ENCODE measurements around the gene FANCC.
"Not testable (repeated sequence)": the region's sequence is repeated elsewhere in the genome, so short reads cannot be mapped to it uniquely, and the experiment has no call there.

FANCC gene

GRCh38 chr9:95311961-95312360 is 5.5 kb downstream of the FANCC start:
- peaks cover 3 to 15% (median 13%) of the 10 kb centered on the region in 5 donors for H3K4me1 ChIP-seq (ENCODE audit: control insufficient read depth in 5 of 5, insufficient read depth in 5 of 5, low read length in 5 of 5)
- no peaks in the 10 kb centered on the region for H3K9me3 ChIP-seq (ENCODE audit: control insufficient read depth in 5 of 5, low read length in 5 of 5)
- no peaks in the 10 kb centered on the region for H3K36me3 ChIP-seq (ENCODE audit: control insufficient read depth in 5 of 5, insufficient read depth in 5 of 5, low read length in 5 of 5)
- H3K4me3 ChIP-seq (ENCODE audit: low read depth in 1 of 5, low read length in 5 of 5): no peak overlapping the region
- no peaks in the 10 kb centered on the region for H3K27me3 ChIP-seq (ENCODE audit: control insufficient read depth in 5 of 5, insufficient read depth in 4 of 5, low read length in 5 of 5)
- no peak overlapping the region for H3K9ac ChIP-seq (ENCODE audit: low read length in 5 of 5)
- no peak overlapping the region for H3K27ac ChIP-seq (ENCODE audit: low read depth, low read length)

GRCh38 chr9:95307538-95307937 is 10.0 kb downstream of the FANCC start:
- Histone ChIP-seq H3K4me1 (ENCODE audit: control insufficient read depth in 5 of 5, insufficient read depth in 5 of 5, low read length in 5 of 5) (no peaks in the 10 kb centered on the region), H3K27me3 (ENCODE audit: control insufficient read depth in 5 of 5, insufficient read depth in 4 of 5, low read length in 5 of 5) (no peaks in the 10 kb centered on the region), H3K36me3 (ENCODE audit: control insufficient read depth in 5 of 5, insufficient read depth in 5 of 5, low read length in 5 of 5) (no peaks in the 10 kb centered on the region), H3K9ac (ENCODE audit: low read length in 5 of 5) (no peak overlapping the region), H3K9me3 (ENCODE audit: control insufficient read depth in 5 of 5, low read length in 5 of 5) (no peaks in the 10 kb centered on the region), H3K27ac (ENCODE audit: low read depth, low read length) (no peak overlapping the region), H3K4me3 (ENCODE audit: low read depth in 1 of 5, low read length in 5 of 5) (no peak overlapping the region)

- no peaks in the 10 kb centered on the region for H3K9me3 ChIP-seq (ENCODE audit: control insufficient read depth in 5 of 5, low read length in 5 of 5)
- H3K4me1 ChIP-seq (ENCODE audit: control insufficient read depth in 5 of 5, insufficient read depth in 5 of 5, low read length in 5 of 5): no peaks in the 10 kb centered on the region
- H3K27me3 ChIP-seq (ENCODE audit: control insufficient read depth in 5 of 5, insufficient read depth in 4 of 5, low read length in 5 of 5): no peaks in the 10 kb centered on the region
- H3K27ac ChIP-seq (ENCODE audit: low read depth, low read length): no peak overlapping the region
- H3K9ac ChIP-seq (ENCODE audit: low read length in 5 of 5): no peak overlapping the region
- no peaks in the 10 kb centered on the region for H3K36me3 ChIP-seq (ENCODE audit: control insufficient read depth in 5 of 5, insufficient read depth in 5 of 5, low read length in 5 of 5)
- H3K4me3 ChIP-seq (ENCODE audit: low read depth in 1 of 5, low read length in 5 of 5): no peak overlapping the region
These were observed 10.7 kb downstream of the FANCC start for GRCh38 chr9:95306819-95307218.

GRCh38 chr9:95305770-95306492 is 11.6 kb downstream of the FANCC start:
- Histone ChIP-seq H3K36me3 (ENCODE audit: control insufficient read depth in 5 of 5, insufficient read depth in 5 of 5, low read length in 5 of 5) (no peaks in the 10 kb centered on the region), H3K27ac (ENCODE audit: low read depth, low read length) (no peak overlapping the region), H3K4me1 (ENCODE audit: control insufficient read depth in 5 of 5, insufficient read depth in 5 of 5, low read length in 5 of 5) (no peaks in the 10 kb centered on the region), H3K4me3 (ENCODE audit: low read depth in 1 of 5, low read length in 5 of 5) (no peak overlapping the region), H3K9ac (ENCODE audit: low read length in 5 of 5) (no peak overlapping the region), H3K27me3 (ENCODE audit: control insufficient read depth in 5 of 5, insufficient read depth in 4 of 5, low read length in 5 of 5) (no peaks in the 10 kb centered on the region), H3K9me3 (ENCODE audit: control insufficient read depth in 5 of 5, low read length in 5 of 5) (no peaks in the 10 kb centered on the region)

GRCh38 chr9:95302479-95302878 is 15.0 kb downstream of the FANCC start:
- Histone ChIP-seq H3K4me1 (ENCODE audit: control insufficient read depth in 5 of 5, insufficient read depth in 5 of 5, low read length in 5 of 5) (no peaks in the 10 kb centered on the region), H3K27me3 (ENCODE audit: control insufficient read depth in 5 of 5, insufficient read depth in 4 of 5, low read length in 5 of 5) (no peaks in the 10 kb centered on the region), H3K9me3 (ENCODE audit: control insufficient read depth in 5 of 5, low read length in 5 of 5) (no peaks in the 10 kb centered on the region), H3K27ac (ENCODE audit: low read depth, low read length) (no peak overlapping the region), H3K4me3 (ENCODE audit: low read depth in 1 of 5, low read length in 5 of 5) (no peak overlapping the region), H3K9ac (ENCODE audit: low read length in 5 of 5) (no peak overlapping the region), H3K36me3 (ENCODE audit: control insufficient read depth in 5 of 5, insufficient read depth in 5 of 5, low read length in 5 of 5) (no peaks in the 10 kb centered on the region)

GRCh38 chr9:95297760-95298159 is 19.7 kb downstream of the FANCC start:
- no peak overlapping the region for H3K4me3 ChIP-seq (ENCODE audit: low read depth in 1 of 5, low read length in 5 of 5)
- H3K27ac ChIP-seq (ENCODE audit: low read depth, low read length): no peak overlapping the region
- H3K9ac ChIP-seq (ENCODE audit: low read length in 5 of 5): no peak overlapping the region
- H3K36me3 ChIP-seq (ENCODE audit: control insufficient read depth in 5 of 5, insufficient read depth in 5 of 5, low read length in 5 of 5): peaks cover 0 to under 1% (median 0%) of the 10 kb centered on the region in 5 donors
- H3K27me3 ChIP-seq (ENCODE audit: control insufficient read depth in 5 of 5, insufficient read depth in 4 of 5, low read length in 5 of 5): no peaks in the 10 kb centered on the region
- no peaks in the 10 kb centered on the region for H3K9me3 ChIP-seq (ENCODE audit: control insufficient read depth in 5 of 5, low read length in 5 of 5)
- no peaks in the 10 kb centered on the region for H3K4me1 ChIP-seq (ENCODE audit: control insufficient read depth in 5 of 5, insufficient read depth in 5 of 5, low read length in 5 of 5)

GRCh38 chr9:95297316-95297715 is 20.2 kb downstream of the FANCC start:
- no peak overlapping the region for H3K4me3 ChIP-seq (ENCODE audit: low read depth in 1 of 5, low read length in 5 of 5)
- peaks cover 0 to 4% (median 0%) of the 10 kb centered on the region in 5 donors for H3K36me3 ChIP-seq (ENCODE audit: control insufficient read depth in 5 of 5, insufficient read depth in 5 of 5, low read length in 5 of 5)
- no peaks in the 10 kb centered on the region for H3K27me3 ChIP-seq (ENCODE audit: control insufficient read depth in 5 of 5, insufficient read depth in 4 of 5, low read length in 5 of 5)
- no peaks in the 10 kb centered on the region for H3K9me3 ChIP-seq (ENCODE audit: control insufficient read depth in 5 of 5, low read length in 5 of 5)
- no peak overlapping the region for H3K9ac ChIP-seq (ENCODE audit: low read length in 5 of 5)
- H3K4me1 ChIP-seq (ENCODE audit: control insufficient read depth in 5 of 5, insufficient read depth in 5 of 5, low read length in 5 of 5): no peaks in the 10 kb centered on the region
- no peak overlapping the region for H3K27ac ChIP-seq (ENCODE audit: low read depth, low read length)

- no peak overlapping the region for H3K4me3 ChIP-seq (ENCODE audit: low read depth in 1 of 5, low read length in 5 of 5)
- no peaks in the 10 kb centered on the region for H3K4me1 ChIP-seq (ENCODE audit: control insufficient read depth in 5 of 5, insufficient read depth in 5 of 5, low read length in 5 of 5)
- no peak overlapping the region for H3K27ac ChIP-seq (ENCODE audit: low read depth, low read length)
- H3K9me3 ChIP-seq (ENCODE audit: control insufficient read depth in 5 of 5, low read length in 5 of 5): no peaks in the 10 kb centered on the region
- H3K9ac ChIP-seq (ENCODE audit: low read length in 5 of 5): no peak overlapping the region
- peaks cover 0 to 4% (median 0%) of the 10 kb centered on the region in 5 donors for H3K36me3 ChIP-seq (ENCODE audit: control insufficient read depth in 5 of 5, insufficient read depth in 5 of 5, low read length in 5 of 5)
- H3K27me3 ChIP-seq (ENCODE audit: control insufficient read depth in 5 of 5, insufficient read depth in 4 of 5, low read length in 5 of 5): no peaks in the 10 kb centered on the region
These were observed 20.7 kb downstream of the FANCC start for GRCh38 chr9:95296761-95297160.

- H3K4me3 ChIP-seq (ENCODE audit: low read depth in 1 of 5, low read length in 5 of 5); H3K27ac ChIP-seq (ENCODE audit: low read depth, low read length); H3K36me3 ChIP-seq (ENCODE audit: control insufficient read depth in 5 of 5, insufficient read depth in 5 of 5, low read length in 5 of 5); H3K9me3 ChIP-seq (ENCODE audit: control insufficient read depth in 5 of 5, low read length in 5 of 5); H3K27me3 ChIP-seq (ENCODE audit: control insufficient read depth in 5 of 5, insufficient read depth in 4 of 5, low read length in 5 of 5); H3K9ac ChIP-seq (ENCODE audit: low read length in 5 of 5); H3K4me1 ChIP-seq (ENCODE audit: control insufficient read depth in 5 of 5, insufficient read depth in 5 of 5, low read length in 5 of 5): not testable (repeated sequence)
These were observed 24.2 kb downstream of the FANCC start for GRCh38 chr9:95293296-95293695.

- Histone ChIP-seq H3K4me1 (ENCODE audit: control insufficient read depth in 5 of 5, insufficient read depth in 5 of 5, low read length in 5 of 5) (no peaks in the 10 kb centered on the region), H3K9ac (ENCODE audit: low read length in 5 of 5) (no peak overlapping the region), H3K9me3 (ENCODE audit: control insufficient read depth in 5 of 5, low read length in 5 of 5) (no peaks in the 10 kb centered on the region), H3K27me3 (ENCODE audit: control insufficient read depth in 5 of 5, insufficient read depth in 4 of 5, low read length in 5 of 5) (no peaks in the 10 kb centered on the region), H3K27ac (ENCODE audit: low read depth, low read length) (no peak overlapping the region), H3K36me3 (ENCODE audit: control insufficient read depth in 5 of 5, insufficient read depth in 5 of 5, low read length in 5 of 5) (peaks cover 0 to 4% (median 0%) of the 10 kb centered on the region in 5 donors), H3K4me3 (ENCODE audit: low read depth in 1 of 5, low read length in 5 of 5) (no peak overlapping the region)
These were observed 25.3 kb downstream of the FANCC start for GRCh38 chr9:95292226-95292625.
